ENCODE measurements around the gene IQCF5.
"Not testable (repeated sequence)": the region's sequence is repeated elsewhere in the genome, so short reads cannot be mapped to it uniquely, and the experiment has no call there.

The IQCF5 gene

DNA sequence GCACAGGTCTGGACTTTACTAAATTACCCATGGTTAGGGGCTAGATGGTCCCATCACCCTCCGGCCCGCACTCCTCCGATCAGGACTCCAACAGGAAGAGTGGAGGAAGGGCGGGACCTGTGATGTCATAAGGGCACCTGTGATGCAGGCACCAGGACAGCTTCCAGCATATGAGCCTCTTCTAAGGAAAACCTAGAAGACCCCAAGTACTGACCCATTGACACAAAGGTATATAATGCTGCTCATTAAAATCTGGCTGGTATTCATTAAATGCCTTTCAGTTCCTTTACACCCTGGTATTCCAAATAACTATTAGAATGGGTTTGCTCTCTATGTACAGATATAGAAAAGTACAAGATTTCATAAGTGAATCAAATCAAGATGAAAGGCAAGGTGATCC, at the start of gene IQCF5:
Gene IQCF5, minus strand, starts transcription at position 101 of the 400 bp plus-strand sequence. Its CDS starts 70 bp downstream, at position 31.
- in situ Hi-C loops (cut with HindIII; ENCODE audit: low pct_unique_long_range_greater_than_20kb, low sequenced_read_pairs): no loop called here
- TF ChIP-seq JUND (IDR thresholded peaks at IDR 0.05; ENCODE audit: low read depth): no peak
- DNase-seq (ENCODE audit: low read depth in 1 of 2, low spot score in 1 of 2): no peak

- no peak for TF ChIP-seq JUND (IDR thresholded peaks at IDR 0.05; ENCODE audit: low read depth)
- DNase-seq (ENCODE audit: low read depth in 1 of 2, low spot score in 1 of 2): no peak
- in situ Hi-C loops (cut with HindIII; ENCODE audit: low pct_unique_long_range_greater_than_20kb, low sequenced_read_pairs): no loop called here
Observed at GRCh38 chr3:51921081-51921578, 45.7 kb upstream of the IQCF5 start.

DNA sequence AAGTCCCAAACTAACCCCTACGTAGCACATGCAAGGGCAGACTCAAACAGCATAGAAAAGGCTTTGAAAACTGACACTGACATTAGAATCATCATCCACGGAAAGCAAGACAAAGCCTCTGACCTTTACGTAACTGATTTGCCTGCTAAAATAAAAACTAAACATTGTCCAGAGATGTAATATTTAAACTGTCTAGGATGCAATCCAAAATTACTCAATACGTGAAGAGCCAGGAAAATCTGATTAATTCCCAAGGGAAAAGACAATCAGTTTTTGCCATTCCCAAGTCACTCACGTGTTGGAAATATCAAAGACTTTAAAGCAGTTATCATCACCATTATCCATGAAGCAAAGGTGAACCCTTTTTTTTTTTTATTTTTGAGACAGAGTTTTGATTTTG, 41.0 kb upstream of the IQCF5 start:
- no peak for TF ChIP-seq JUND (IDR thresholded peaks at IDR 0.05; ENCODE audit: low read depth)
- DNase-seq (ENCODE audit: low read depth in 1 of 2, low spot score in 1 of 2): no peak
- in situ Hi-C loops (cut with HindIII; ENCODE audit: low pct_unique_long_range_greater_than_20kb, low sequenced_read_pairs): no loop called here

GRCh38 chr3:51908026-51908425, 32.6 kb upstream of the IQCF5 start:
- no peak for TF ChIP-seq JUND (IDR thresholded peaks at IDR 0.05; ENCODE audit: low read depth)
- no peak for DNase-seq (ENCODE audit: low read depth in 1 of 2, low spot score in 1 of 2)
- in situ Hi-C loops (cut with HindIII; ENCODE audit: low pct_unique_long_range_greater_than_20kb, low sequenced_read_pairs): no loop called here

- no peak for TF ChIP-seq JUND (IDR thresholded peaks at IDR 0.05; ENCODE audit: low read depth)
- in situ Hi-C loops (cut with HindIII; ENCODE audit: low pct_unique_long_range_greater_than_20kb, low sequenced_read_pairs): no loop called here
- no peak for DNase-seq (ENCODE audit: low read depth in 1 of 2, low spot score in 1 of 2)
Observed at GRCh38 chr3:51904034-51904823, 28.8 kb upstream of the IQCF5 start.

DNA sequence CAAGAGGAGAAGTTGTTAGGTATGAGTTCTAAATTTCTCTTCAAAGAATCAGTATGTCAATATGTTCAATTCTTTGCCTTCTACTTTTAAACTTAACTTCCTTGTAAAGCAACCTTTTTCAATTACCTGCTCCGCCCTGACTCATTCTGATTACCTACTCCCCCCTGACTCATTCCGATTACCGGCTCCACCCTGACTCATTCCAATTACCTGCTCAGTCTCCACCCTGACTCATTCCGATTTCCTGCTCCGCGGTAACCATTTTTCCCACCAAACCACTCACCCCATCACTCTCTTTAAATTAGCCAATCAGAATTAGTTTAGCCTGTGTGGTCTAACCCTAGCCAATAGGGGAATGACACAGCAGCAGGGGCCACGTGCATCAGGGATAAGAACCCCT, 27.0 kb upstream of the IQCF5 start:
- DNase-seq (ENCODE audit: low read depth in 1 of 2, low spot score in 1 of 2); in situ Hi-C loops (cut with HindIII; ENCODE audit: low pct_unique_long_range_greater_than_20kb, low sequenced_read_pairs): not testable (repeated sequence)

DNA sequence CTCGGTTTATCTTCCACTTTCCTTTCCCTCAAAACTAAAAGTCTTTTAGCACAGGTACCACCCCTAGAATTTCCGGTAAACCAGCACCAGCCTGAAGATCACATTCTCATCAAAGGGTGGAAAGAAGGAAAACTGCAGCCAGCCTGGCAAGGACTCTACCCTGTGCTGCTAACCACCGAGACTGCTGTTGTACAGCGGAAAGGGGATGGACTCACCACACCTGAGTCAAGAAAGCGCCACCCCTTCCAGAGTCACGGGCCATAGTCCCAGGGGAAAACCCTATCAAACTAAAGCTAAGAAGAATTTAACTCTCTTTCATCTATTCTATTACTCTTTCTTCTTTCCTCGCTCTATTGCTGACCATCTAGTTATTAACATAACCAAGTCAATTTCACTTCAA, 24.6 kb upstream of the IQCF5 start:
- DNase-seq (ENCODE audit: low read depth in 1 of 2, low spot score in 1 of 2); in situ Hi-C loops (cut with HindIII; ENCODE audit: low pct_unique_long_range_greater_than_20kb, low sequenced_read_pairs): not testable (repeated sequence)

DNA sequence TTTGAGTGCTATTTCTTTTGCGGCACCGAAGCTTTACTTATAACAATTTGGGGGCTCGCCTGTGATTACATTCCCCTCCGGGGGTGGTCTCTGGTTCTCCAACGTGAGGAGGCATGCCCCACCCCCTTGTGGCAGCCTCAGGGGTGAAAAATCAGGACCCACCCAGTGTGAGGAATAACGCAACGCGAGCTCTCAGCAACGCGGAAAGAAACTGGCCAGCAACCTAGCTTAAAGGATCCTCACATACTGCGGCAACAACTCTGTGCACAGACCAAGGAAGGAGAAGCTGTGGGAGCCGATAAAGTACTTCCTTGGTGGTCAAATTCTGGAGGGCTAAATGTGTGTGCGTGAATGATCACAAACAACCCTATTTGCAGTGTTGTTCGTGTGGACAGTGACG, 22.0 kb upstream of the IQCF5 start:
- no peak for TF ChIP-seq JUND (IDR thresholded peaks at IDR 0.05; ENCODE audit: low read depth)
- in situ Hi-C loops (cut with HindIII; ENCODE audit: low pct_unique_long_range_greater_than_20kb, low sequenced_read_pairs): no loop called here
- peak in 1 of 2 experiments; percentile 1 for DNase-seq (ENCODE audit: low read depth in 1 of 2, low spot score in 1 of 2)

GRCh38 chr3:51896607-51897305, 21.4 kb upstream of the IQCF5 start:
- in situ Hi-C loops (cut with HindIII; ENCODE audit: low pct_unique_long_range_greater_than_20kb, low sequenced_read_pairs): no loop called here
- no peak for TF ChIP-seq JUND (IDR thresholded peaks at IDR 0.05; ENCODE audit: low read depth)
- no peak for DNase-seq (ENCODE audit: low read depth in 1 of 2, low spot score in 1 of 2)

DNA sequence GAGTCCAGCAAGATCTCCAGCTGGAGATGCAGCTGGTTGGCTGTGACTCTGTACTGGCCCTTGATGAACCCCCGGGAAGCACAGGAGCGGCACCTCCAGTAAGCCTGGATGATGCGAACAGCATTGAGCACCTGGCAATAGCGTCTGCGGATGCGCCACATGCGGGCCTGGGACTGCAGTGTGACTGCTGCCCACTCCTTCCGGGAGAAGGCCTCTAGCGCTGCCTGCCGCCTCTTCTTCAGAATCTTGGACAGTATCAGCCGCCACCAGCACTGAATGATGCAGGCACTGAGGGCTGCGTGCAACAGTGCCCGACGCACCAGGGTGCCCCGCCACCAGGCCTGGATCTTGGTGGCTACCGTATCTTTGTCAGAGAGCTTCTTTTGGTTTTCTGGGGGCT, 19.5 kb upstream of the IQCF5 start:
- TF ChIP-seq JUND (IDR thresholded peaks at IDR 0.05; ENCODE audit: low read depth): no peak
- in situ Hi-C loops (cut with HindIII; ENCODE audit: low pct_unique_long_range_greater_than_20kb, low sequenced_read_pairs): no loop called here
- DNase-seq (ENCODE audit: low read depth in 1 of 2, low spot score in 1 of 2): no peak

DNA sequence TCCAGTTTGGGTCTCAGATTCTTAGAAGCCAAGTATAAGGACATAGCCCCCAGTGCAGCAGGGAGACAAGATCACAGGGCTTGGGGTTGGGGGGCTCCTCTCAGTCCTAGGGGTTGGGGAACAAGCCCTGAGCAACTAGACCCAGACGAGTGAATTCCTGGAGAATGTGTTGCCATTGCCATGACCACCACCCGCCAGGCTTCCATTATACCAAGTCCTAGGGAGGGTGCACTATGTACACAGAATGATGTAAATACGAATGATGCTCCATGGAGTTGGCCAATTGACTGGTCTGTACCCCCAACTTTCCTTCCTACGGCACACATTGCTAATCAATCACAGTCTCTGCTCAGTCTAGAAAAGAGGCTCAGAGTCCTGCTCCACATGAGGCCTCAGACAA, 19.0 kb upstream of the IQCF5 start:
- no peak for TF ChIP-seq JUND (IDR thresholded peaks at IDR 0.05; ENCODE audit: low read depth)
- in situ Hi-C loops (cut with HindIII; ENCODE audit: low pct_unique_long_range_greater_than_20kb, low sequenced_read_pairs): no loop called here
- no peak for DNase-seq (ENCODE audit: low read depth in 1 of 2, low spot score in 1 of 2)

DNA sequence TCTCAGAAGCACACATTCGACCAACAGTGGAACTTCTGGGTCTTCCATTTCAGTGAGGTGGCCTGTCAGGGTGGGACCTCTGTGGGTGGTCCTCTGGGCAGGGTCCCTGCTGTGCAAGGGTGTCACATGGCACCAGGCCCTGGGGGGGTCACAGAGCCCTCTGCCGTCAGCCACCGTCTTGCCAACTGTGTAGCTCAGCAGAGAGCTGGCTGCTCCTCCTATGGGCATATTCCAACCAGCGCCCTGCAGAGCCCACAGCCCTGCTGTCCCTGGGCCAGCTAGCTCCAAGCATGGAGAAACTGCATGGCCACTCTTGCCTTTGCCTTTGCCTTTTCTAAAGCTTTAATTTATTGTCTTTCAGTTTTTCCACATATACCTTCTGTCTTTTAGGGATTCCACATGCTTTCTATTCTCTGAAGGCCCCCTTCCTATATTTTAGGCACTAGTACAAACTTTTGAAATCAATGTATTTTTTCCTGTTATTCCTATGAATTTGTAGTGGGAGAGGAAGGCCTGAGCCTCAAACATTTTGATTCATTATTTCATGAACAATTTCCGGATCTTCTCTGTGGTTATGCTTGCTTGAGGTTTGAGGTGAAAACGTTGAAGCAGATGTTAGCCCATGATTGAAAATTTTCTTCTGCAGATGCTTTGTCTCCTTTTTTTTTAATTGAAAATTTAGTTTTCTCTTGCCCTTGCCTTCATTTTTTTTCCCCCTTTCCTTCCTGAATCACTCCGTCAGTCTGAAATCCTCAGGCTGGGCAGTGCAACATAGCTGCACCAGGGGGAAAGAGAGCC, 16.0 kb upstream of the IQCF5 start:
- TF ChIP-seq JUND (IDR thresholded peaks at IDR 0.05; ENCODE audit: low read depth): no peak
- DNase-seq (ENCODE audit: low read depth in 1 of 2, low spot score in 1 of 2): no peak
- in situ Hi-C loops (cut with HindIII; ENCODE audit: low pct_unique_long_range_greater_than_20kb, low sequenced_read_pairs): no loop called here

Measured in T47D (cell line).